ENCODE results near the gene HBS1L.

DNA sequence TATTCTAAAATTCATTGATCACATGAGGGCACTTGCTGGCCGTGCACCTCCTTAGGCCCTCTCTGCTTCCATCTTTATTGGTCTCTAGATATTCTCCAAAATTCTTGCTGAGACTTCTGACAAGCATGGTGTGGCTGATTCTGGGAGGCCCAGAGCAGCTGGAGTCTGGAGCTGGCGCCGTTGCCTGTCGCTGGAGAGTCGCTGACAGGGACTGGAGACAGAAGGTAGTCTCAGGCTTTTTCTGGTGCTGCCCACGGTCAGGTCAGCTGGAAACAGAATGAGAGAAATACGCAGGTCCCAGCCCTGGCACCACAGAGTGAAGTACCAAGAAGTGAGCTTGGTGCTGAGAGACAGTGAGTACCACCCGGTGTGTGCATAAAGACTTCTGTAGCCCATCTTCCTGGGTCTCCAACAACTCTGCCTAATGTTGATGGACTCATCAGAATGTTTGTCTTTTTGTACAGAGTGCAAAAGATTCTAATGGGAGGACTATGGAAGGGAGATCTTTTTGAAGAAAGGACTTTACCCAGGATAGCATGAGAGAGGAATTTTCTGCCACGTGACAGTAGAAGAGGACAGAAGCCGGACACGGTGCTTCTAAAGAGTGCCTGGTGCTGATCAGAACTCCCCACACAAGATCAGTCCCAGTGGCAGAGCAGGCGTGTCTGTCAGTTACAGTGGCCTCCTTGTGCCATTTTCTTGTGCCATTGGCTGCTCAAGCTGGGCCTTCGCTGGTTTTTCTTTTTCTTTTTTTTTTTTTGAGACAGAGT, 102.9 kb downstream of the HBS1L start:
- TF ChIP-seq, protein P1, sequence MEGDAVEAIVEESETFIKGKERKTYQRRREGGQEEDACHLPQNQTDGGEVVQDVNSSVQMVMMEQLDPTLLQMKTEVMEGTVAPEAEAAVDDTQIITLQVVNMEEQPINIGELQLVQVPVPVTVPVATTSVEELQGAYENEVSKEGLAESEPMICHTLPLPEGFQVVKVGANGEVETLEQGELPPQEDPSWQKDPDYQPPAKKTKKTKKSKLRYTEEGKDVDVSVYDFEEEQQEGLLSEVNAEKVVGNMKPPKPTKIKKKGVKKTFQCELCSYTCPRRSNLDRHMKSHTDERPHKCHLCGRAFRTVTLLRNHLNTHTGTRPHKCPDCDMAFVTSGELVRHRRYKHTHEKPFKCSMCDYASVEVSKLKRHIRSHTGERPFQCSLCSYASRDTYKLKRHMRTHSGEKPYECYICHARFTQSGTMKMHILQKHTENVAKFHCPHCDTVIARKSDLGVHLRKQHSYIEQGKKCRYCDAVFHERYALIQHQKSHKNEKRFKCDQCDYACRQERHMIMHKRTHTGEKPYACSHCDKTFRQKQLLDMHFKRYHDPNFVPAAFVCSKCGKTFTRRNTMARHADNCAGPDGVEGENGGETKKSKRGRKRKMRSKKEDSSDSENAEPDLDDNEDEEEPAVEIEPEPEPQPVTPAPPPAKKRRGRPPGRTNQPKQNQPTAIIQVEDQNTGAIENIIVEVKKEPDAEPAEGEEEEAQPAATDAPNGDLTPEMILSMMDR (IDR thresholded peaks at IDR 0.05), result no peak
- TF ChIP-seq POLR2A (IDR thresholded peaks at IDR 0.05), result no peak
